Activated CD4-positive, alpha-beta T cell treated with anti-CD3 and anti-CD28 coated beads, Interleukin-2, amount 50 U/mL, for 1 hour (primary cell): Measurements from ENCODE around the gene PLK3.
"Not testable (repeated sequence)": the region's sequence is repeated elsewhere in the genome, so short reads cannot be mapped to it uniquely, and the experiment has no call there.

ENCODE experiments used
- DNase-seq: peaks from one replicate; pipeline ENCODE4 v3.0.0-alpha.2; 2020

The PLK3 gene

GRCh38 chr1:44810101-44810761, 10.1 kb downstream of the PLK3 start:
- DNase-seq = peak; percentile 36

GRCh38 chr1:44810762-44811105, 10.6 kb downstream of the PLK3 start:
- DNase-seq = not testable (repeated sequence)

GRCh38 chr1:44811234-44811633, 11.1 kb downstream of the PLK3 start:
- no peak for DNase-seq

GRCh38 chr1:44812822-44813543, 12.8 kb downstream of the PLK3 start:
- no peak for DNase-seq

GRCh38 chr1:44815926-44816325, 15.7 kb downstream of the PLK3 start:
- DNase-seq = not testable (repeated sequence)

- DNase-seq = no peak
Measured at GRCh38 chr1:44817307-44817706, 17.1 kb downstream of the PLK3 start.

GRCh38 chr1:44817771-44818495, 17.8 kb downstream of the PLK3 start:
- DNase-seq = no peak

- no peak for DNase-seq
Measured at GRCh38 chr1:44819196-44819607, 19.0 kb downstream of the PLK3 start.

- peak; percentile 79 for DNase-seq
Measured at GRCh38 chr1:44819608-44820327, 19.6 kb downstream of the PLK3 start.

GRCh38 chr1:44820328-44821239, 20.4 kb downstream of the PLK3 start:
- no peak for DNase-seq

GRCh38 chr1:44821240-44821715, 21.1 kb downstream of the PLK3 start:
- no peak for DNase-seq

GRCh38 chr1:44822131-44822701, 22.0 kb downstream of the PLK3 start:
- DNase-seq = no peak

GRCh38 chr1:44822981-44823451, 22.8 kb downstream of the PLK3 start:
- DNase-seq = no peak

GRCh38 chr1:44824392-44824791, 24.2 kb downstream of the PLK3 start:
- not testable (repeated sequence) for DNase-seq

- no peak for DNase-seq
Measured at GRCh38 chr1:44826375-44827196, 26.4 kb downstream of the PLK3 start.

- no peak for DNase-seq
Measured at GRCh38 chr1:44827197-44828002, 27.2 kb downstream of the PLK3 start.

- no peak for DNase-seq
Measured at GRCh38 chr1:44828003-44828651, 27.9 kb downstream of the PLK3 start.

- no peak for DNase-seq
Measured at GRCh38 chr1:44828841-44829440, 28.8 kb downstream of the PLK3 start.
